Erythroblast (primary cell): ENCODE measurements around the gene TRIO.

Experiments used
- GATA1 ChIP-seq: IDR thresholded peaks from 2 replicates; pipeline ENCODE4 v1.6.1; 2011; ENCODE audit warnings: low read depth, mild to moderate bottlenecking, control low read depth, low read length, moderate library complexity
- POLR2A ChIP-seq: IDR thresholded peaks from 2 replicates; pipeline ENCODE4 v1.6.1; 2011; ENCODE audit warnings: mild to moderate bottlenecking, low read length

DNA sequence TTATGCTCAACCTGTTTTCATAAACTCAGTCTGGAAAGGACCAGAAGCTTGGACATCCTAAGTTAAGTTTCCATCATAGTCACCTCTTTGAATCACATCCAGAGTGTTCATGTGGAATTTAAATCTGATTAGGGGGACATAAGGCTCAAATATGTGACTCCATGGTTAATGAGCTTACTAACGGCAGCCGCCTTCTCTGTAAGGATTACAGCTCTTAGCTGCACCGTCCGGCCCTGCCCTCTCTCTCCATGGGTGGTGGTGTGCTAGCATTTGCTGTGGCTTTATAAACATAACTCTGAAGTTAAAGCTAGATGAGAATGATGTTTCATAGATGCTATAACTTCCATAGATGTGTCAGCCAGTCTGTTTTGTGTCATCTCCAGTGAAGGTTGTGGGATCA, 156.5 kb downstream of the TRIO start:
- TF ChIP-seq POLR2A (no peak), GATA1 (no peak)
